T-helper 17 cell (primary cell): ENCODE results near the gene COL16A1. TPM values are rescaled to one million over a fixed set of nuclear protein-coding genes. Genes with fewer than 3 reads are reported as not detected.
A peak's percentile ranks its signal among the peaks of the same experiment; 100 is the strongest.
"Not testable (repeated sequence)": the region's sequence is repeated elsewhere in the genome, so short reads cannot be mapped to it uniquely, and the experiment has no call there.

Source experiments
- ATAC-seq: fragments of 150-1000 bp; cut with Tn5 transposase; 2 replicates; pipeline ENCODE4 v1.10.0; 2021; ENCODE audit warnings: mild to moderate bottlenecking, moderate library complexity
- DNase-seq, 3 donors: peaks; one replicate each; pipeline versions ENCODE4 v3.0.0 to v3.0.0-alpha.2; 2020 to 2021
- H3K9me3 ChIP-seq: one replicate; pipeline ENCODE4 v1.7.0; 2013; ENCODE audit warnings: low read length, mild to moderate bottlenecking; ENCODE audit not compliant: control insufficient read depth, poor library complexity, severe bottlenecking
- H3K27ac Mint-ChIP-seq: one replicate; pipeline ENCODE4 v1.8.0; 2022; ENCODE audit warnings: mild to moderate bottlenecking, moderate library complexity, mixed read lengths
- H3K27me3 Mint-ChIP-seq: one replicate; pipeline ENCODE4 v1.8.0; 2022; ENCODE audit warnings: mixed read lengths
- H3K36me3 Mint-ChIP-seq: one replicate; pipeline ENCODE4 v1.8.0; 2022; ENCODE audit warnings: low read depth, mixed read lengths
- H3K4me1 Mint-ChIP-seq: one replicate; pipeline ENCODE4 v1.8.0; 2022; ENCODE audit warnings: mild to moderate bottlenecking, mixed read lengths
- H3K4me3 Mint-ChIP-seq: one replicate; pipeline ENCODE4 v1.8.0; 2022; ENCODE audit warnings: mild to moderate bottlenecking, moderate library complexity, mixed read lengths
- total RNA-seq, 4 donors: library from RNA in 2 of 4; stranded (reverse) in 2 of 4; gene quantifications; one replicate each; pipeline ENCODE4 v1.2.3 and lab custom pipeline; 2022 to 2026

COL16A1 gene
- total RNA-seq, 2 donors from 2014 or later, result not detected

DNA sequence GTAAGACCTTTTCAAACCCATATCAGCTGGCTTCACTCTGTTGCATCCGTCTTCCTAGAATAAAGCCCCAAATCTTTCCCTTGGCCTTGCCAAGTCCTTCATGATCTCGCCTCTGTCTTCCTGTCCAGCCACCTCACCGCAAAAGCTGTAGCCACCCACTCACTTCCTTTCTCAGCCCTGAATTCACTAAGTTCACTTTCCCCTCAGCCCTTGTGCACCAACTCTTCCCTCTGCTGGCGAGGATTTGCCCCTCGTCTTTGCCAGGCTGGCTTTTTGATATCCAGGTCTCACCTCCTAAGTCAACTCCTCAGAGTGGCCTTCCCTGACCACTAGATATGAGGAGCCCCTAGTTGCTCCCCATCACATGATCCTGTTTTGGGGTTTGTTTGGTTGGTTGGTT, 3.9 kb upstream of the COL16A1 start:
- peak overlapping the region; percentile 32 for H3K27ac Mint-ChIP-seq
- DNase-seq (no peak), ATAC-seq (no peak)
- H3K4me3 Mint-ChIP-seq, result no peak overlapping the region
- H3K9me3 ChIP-seq, result no peaks in the 10 kb centered on the region
- H3K36me3 Mint-ChIP-seq, result peaks cover 4% of the 10 kb centered on the region
- peaks cover 48% of the 10 kb centered on the region for H3K27me3 Mint-ChIP-seq
- H3K4me1 Mint-ChIP-seq, result peaks cover 34% of the 10 kb centered on the region

DNA sequence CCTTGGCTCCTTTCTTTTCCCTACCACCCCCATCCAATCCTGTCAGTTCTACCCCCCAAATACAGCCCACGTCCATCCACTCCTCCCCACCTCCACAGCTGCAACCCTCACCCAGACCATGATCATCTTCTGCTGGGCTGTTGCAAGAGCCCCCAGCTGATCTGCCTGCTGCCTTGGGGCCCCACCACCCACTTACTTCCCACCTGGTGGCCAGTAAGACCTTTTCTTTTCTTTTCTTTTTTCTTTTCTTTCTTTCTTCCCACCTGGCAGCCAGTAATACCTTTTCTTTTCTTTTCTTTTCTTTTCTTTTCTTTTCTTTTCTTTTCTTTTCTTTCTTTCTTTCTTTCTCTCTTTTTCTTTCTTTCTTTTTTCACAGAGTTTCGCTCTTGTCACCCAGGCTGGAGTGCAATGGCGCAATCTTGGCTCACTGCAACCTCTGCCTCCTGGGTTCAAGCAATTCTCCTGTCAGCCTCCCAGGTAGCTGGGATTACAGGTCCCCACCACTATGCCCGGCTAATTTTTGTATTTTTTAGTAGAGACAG, 3.3 kb upstream of the COL16A1 start:
- not testable (repeated sequence) for H3K4me3 Mint-ChIP-seq, H3K36me3 Mint-ChIP-seq, ATAC-seq, DNase-seq, H3K9me3 ChIP-seq
- Mint-ChIP-seq H3K4me1 (peaks cover 34% of the 10 kb centered on the region), H3K27me3 (peaks cover 43% of the 10 kb centered on the region), H3K27ac (peak overlapping the region; percentile 32)

DNA sequence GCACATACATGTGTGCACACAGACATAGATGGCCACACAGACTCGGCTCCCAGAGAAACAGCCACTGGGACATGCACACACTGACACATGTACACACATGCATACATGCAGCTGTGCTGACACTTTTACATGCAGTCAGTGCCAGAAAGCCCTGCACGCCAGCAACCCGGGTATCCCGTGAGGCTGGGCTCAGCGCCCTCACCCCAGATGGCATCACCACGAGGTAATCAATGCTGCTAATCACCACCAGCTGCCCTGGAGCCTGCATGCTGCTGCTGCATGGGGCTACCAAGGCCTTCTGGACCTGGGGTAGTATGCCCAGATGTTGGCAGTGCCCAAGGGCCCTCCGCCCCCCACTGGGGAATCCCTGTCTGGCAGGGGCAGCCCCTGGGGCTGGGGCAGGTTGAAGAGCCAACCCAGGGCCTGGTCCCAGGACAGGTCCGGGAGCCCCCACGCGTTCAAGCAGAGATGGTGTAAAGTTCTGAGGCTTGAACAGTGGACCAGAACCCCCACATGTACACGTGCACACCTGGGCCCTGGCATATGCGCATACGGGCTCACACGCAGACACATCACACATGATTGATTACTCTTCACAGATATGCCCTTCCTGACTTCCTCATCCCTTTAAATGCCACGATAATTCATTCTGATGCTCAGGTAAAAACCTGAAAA, 2.7 kb upstream of the COL16A1 start:
- DNase-seq (no peak), ATAC-seq (no peak)
- Mint-ChIP-seq H3K36me3 (peaks cover 4% of the 10 kb centered on the region), H3K27ac (no peak overlapping the region), H3K4me3 (no peak overlapping the region), H3K27me3 (peaks cover 39% of the 10 kb centered on the region), H3K4me1 (peaks cover 34% of the 10 kb centered on the region)
- H3K9me3 ChIP-seq, result no peaks in the 10 kb centered on the region

DNA sequence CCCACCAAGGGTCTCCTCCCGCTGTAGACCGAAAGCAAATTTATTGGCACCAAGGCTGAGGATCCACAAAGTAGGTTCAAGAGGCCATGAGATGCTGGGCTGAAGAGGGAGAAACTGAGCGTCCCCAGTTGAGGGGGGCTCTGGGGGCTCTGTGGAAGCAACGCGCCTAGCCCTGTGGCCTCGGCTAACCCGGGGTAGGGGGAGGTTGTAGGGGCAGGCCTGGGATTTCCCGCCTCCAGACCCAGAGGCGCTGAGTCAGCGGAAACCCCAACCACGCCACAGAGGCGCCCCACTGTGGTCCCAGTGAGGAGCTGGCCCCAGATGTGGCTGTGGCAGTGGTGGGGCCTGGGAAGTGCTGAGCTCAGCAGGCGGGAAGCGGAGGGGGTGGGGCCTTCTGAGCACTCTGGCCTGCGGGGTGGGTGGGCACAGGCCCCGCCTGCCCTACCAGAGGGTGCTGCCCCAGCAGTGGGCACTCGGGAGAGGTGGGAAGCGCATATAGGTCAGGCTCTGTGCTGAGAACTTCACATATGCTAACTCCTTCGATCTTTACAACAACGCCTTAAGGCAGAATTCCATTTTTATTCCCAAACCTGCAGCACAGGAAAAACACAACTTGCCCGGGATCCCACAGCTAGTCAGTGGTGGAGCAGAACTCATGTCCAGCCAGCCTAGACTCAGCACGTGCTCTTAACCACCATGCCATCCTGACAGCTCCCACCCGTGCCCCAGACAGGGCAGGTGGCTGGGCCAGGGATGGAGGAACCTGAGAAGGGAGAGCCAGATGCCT, 1.5 kb upstream of the COL16A1 start:
- peak overlapping the region; percentile 56 for H3K27ac Mint-ChIP-seq
- ATAC-seq (peak; percentile 91), DNase-seq (peak; percentile 22 to 47 (median 32))
- peaks cover 39% of the 10 kb centered on the region for H3K4me1 Mint-ChIP-seq
- peaks cover 4% of the 10 kb centered on the region for H3K36me3 Mint-ChIP-seq
- H3K9me3 ChIP-seq, result no peaks in the 10 kb centered on the region
- H3K4me3 Mint-ChIP-seq, result peak overlapping the region; percentile 76
- H3K27me3 Mint-ChIP-seq, result peaks cover 39% of the 10 kb centered on the region

DNA sequence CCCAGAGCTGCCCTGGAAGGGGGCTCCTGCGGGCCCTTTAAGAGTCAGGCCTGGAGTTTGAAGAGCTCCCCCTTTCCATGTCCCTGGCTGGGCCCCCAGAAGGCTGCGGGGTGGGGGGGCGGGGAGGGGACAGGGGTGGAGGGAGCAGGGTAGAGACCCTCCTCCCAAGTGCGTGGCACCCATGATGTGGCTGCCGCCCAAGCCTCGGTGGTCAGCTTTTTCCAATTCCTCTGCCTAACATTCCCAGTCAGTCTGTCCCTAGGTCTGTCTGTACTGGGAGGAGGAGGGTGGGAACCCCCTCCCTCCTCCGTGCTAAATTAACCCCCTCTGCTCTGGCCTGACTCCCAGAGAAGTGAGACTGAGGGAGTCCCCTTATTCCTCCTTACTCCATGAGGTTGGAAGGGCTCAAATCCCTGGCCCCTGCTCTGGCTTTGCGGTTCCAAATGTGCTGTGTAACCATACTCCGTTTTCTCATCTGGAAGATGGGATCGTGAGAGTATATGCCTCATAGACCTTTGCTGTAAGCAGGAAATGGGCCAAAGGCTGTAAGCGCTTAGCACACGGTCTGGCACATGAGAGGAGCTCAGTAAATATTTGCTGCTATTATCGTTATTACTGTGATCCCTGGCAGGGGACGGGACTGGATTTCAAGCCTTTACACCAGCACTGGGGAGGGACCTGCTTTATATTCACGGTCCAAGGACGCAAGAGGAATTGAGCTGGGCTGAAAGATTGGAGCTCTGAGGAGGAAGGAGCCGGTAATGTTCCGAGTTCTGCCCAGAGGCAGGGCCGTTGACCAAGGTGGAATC, 658 bp upstream of the COL16A1 start:
- H3K27ac Mint-ChIP-seq, result peak overlapping the region; percentile 56

DNA sequence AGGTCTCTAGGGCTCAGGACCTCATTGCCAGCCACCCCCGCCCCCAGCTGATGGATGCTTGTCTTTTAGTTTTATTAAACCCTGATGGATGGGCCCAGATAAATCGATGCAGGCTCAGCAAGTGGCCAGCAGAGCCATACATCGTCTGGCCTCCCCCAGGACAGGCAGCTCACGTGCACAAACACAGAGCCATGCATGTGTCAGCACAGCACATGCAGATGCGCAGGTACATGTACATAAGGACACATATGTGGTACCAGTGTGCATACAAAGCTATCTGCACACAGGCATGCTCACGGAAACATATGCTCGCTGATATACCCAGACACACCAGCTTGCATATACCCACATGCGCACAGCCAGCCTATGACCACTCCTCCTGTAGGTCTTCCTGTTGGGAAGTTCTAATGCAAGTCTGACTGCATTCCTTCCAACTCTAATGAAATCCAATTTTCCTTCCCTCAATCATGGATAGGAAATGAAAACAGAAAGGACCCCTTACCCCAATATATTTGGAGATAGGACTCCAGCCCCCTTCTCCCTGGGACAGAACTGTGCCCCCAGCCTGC, 897 bp downstream of the COL16A1 start:
- no peak for DNase-seq
- no peaks in the 10 kb centered on the region for H3K9me3 ChIP-seq
- H3K27ac Mint-ChIP-seq, result no peak overlapping the region
- no peak for ATAC-seq
- peaks cover 23% of the 10 kb centered on the region for H3K27me3 Mint-ChIP-seq
- H3K36me3 Mint-ChIP-seq, result no peaks in the 10 kb centered on the region
- peaks cover 41% of the 10 kb centered on the region for H3K4me1 Mint-ChIP-seq
- no peak overlapping the region for H3K4me3 Mint-ChIP-seq

More for the DNA sequence above, 658 bp upstream of the COL16A1 start:
- Mint-ChIP-seq H3K36me3 (peaks cover 4% of the 10 kb centered on the region), H3K4me3 (peak overlapping the region; percentile 76), H3K4me1 (peaks cover 43% of the 10 kb centered on the region), H3K27me3 (peaks cover 39% of the 10 kb centered on the region)
- ATAC-seq (no peak), DNase-seq (no peak)
- H3K9me3 ChIP-seq, result no peaks in the 10 kb centered on the region

DNA sequence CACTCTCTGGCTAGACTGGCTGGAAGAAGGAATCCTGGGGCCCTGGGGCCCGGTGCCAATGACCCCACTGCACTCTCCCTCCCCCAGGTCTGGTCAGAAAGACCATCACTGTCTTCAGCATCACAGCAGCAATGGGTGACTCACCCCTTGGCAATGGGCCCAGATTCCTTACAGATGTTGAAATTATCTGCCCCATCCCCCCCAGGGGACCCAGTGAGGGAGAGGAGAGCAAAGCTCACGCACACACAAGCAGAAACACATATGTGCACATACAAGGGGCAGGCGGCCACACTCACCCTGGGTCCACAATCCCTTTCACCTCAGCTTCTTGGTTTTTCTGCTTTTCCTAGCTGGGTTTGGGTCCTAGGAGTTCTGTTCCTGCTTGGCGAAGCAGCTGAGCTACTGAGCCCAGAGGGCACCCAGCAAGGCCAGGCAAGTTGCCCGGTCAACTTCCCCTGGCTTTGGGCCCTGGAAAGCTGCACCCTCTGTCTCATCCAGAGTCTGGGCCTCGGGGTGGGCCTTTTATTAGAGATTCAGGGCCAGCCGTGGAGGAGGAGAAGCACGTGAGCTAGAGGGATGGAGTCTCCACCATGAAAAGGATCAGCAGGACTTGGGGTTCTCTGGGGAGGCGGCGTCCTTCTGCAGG, 2.6 kb downstream of the COL16A1 start:
- H3K9me3 ChIP-seq, result no peaks in the 10 kb centered on the region
- H3K36me3 Mint-ChIP-seq, result no peaks in the 10 kb centered on the region
- H3K4me3 Mint-ChIP-seq, result no peak overlapping the region
- ATAC-seq, result no peak
- peaks cover 21% of the 10 kb centered on the region for H3K27me3 Mint-ChIP-seq
- peaks cover 37% of the 10 kb centered on the region for H3K4me1 Mint-ChIP-seq
- peak overlapping the region; percentile 71 for H3K27ac Mint-ChIP-seq
- no peak for DNase-seq

DNA sequence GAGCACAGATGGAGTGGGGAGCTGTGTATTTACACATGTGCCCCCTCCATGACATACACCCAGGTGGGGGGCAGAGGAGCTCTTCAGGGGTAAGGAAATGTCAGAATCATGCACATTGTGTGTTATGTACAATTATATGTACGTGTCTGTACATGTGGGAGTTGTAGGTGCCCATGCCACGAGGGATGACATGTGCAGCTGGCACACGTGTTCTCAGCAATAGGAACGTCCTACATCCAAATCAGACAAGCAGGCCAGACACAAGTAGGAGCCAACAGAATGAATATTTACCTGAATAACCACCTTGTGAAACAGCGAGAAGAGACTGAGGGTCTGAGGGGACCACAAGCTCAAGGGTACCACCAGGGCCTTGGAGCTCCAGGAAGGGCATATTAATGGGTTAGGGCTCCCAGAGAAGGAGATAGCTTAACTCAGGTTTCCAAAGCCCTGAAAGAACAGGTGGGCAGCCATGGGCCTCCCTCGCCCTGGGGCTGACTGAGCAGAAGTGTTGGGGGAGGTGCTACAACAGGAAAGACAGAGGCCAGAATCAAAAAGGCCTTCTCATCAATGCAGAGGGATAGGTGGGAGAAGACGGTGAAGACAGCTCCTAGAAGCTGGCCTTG, 3.2 kb downstream of the COL16A1 start:
- H3K27me3 Mint-ChIP-seq, result peaks cover 15% of the 10 kb centered on the region
- ATAC-seq (no peak), DNase-seq (no peak)
- no peaks in the 10 kb centered on the region for H3K36me3 Mint-ChIP-seq
- H3K27ac Mint-ChIP-seq, result peak overlapping the region; percentile 71
- peaks cover 32% of the 10 kb centered on the region for H3K4me1 Mint-ChIP-seq
- H3K9me3 ChIP-seq, result no peaks in the 10 kb centered on the region
- no peak overlapping the region for H3K4me3 Mint-ChIP-seq

DNA sequence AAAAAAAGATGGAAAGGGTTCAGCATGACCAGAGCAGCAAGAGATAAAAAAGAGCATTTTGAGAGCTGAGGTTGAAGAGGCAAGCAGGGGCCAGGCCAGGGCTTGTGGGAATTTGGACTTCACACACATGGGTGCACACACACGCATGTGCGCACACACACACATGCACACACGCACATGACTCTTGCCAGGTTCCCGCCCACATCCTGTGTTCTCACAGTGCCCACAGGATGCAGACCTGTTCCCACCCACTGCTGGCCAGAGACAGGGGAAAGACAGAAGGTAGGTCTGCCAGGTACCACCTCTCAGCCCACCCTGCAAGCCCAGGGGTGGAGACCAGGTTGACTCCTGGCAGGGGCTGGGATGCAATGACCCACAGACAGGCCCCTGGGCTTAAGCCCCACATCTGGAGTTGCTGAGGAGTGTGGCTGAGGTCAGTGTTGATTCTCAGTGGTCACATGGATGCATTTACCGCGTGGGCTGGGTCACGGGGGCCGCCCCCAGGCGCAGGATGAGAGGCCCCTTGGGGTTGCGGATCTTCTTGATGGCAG, 4.4 kb downstream of the COL16A1 start:
- H3K9me3 ChIP-seq, result no peaks in the 10 kb centered on the region
- Mint-ChIP-seq H3K4me1 (peaks cover 22% of the 10 kb centered on the region), H3K27ac (peak overlapping the region; percentile 71), H3K27me3 (peaks cover 7% of the 10 kb centered on the region), H3K4me3 (peak overlapping the region; percentile 74), H3K36me3 (no peaks in the 10 kb centered on the region)
- DNase-seq (no peak), ATAC-seq (peak; percentile 56)

DNA sequence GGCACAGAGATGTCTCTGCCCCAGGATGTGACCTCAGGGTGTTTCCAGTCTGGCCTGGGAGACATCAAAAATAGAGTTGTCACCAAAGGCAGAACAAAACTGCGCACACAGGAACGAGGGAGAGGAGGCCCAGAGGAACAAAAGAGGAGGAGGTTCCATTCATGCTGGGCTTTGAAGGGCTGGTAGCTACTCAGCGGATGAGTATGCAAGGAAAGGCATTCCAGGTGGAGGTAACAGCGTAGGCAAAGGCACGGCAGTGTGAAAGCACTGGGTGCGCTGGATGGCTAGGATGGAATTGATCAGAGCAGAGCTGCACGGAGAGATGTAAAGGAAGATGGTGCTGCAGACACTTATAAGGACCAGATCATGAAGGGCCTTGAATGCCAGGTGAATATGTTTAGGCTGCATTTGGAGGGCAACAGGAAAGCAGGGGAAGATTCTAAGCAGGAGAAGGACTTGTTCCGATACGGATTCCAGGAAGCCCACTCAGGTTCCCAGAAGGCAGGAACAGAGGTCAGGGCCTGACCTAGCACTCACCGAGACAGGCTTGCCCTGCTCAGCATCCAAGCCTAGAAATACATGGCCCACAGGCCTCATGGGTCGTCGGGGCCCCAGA, 6.3 kb downstream of the COL16A1 start:
- H3K27ac Mint-ChIP-seq, result no peak overlapping the region
- ATAC-seq (no peak), DNase-seq (no peak)
- H3K4me1 Mint-ChIP-seq, result peaks cover 19% of the 10 kb centered on the region
- H3K4me3 Mint-ChIP-seq, result no peak overlapping the region
- H3K9me3 ChIP-seq, result no peaks in the 10 kb centered on the region
- H3K36me3 Mint-ChIP-seq, result no peaks in the 10 kb centered on the region
- H3K27me3 Mint-ChIP-seq, result no peaks in the 10 kb centered on the region

DNA sequence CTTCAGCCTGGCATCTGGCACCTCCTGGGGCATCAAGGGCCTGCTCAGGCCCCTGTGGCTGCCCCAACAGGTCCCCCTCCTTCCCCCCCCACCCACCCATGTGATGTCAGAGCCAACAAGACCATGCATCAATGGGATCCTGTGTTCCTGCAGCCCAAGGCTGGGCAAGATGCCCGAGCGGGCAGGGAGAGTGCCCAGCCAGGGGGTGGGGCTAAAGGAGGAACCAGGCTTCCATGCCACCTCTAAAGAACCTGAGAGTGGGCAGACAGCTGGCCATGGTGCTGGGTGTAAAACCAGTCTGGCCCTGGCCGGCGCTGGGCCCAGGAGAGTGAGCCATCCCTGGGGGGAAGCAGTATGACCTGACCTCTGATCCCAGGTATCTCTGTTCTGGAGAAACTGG, 7.6 kb downstream of the COL16A1 start:
- no peak overlapping the region for H3K4me3 Mint-ChIP-seq

More for the DNA sequence above, 7.6 kb downstream of the COL16A1 start:
- Mint-ChIP-seq H3K4me1 (peaks cover 18% of the 10 kb centered on the region), H3K27me3 (no peaks in the 10 kb centered on the region), H3K27ac (no peak overlapping the region), H3K36me3 (no peaks in the 10 kb centered on the region)
- no peak for ATAC-seq
- no peaks in the 10 kb centered on the region for H3K9me3 ChIP-seq
- DNase-seq, result no peak
